Measurements from ENCODE around the gene RPN1. TPM values are rescaled to one million over a fixed set of nuclear protein-coding genes. Genes with fewer than 3 reads are reported as not detected.
"Not testable (repeated sequence)": the region's sequence is repeated elsewhere in the genome, so short reads cannot be mapped to it uniquely, and the experiment has no call there.

The RPN1 gene
- total RNA-seq, 1 donor from 2014 or later: 246 TPM

DNA sequence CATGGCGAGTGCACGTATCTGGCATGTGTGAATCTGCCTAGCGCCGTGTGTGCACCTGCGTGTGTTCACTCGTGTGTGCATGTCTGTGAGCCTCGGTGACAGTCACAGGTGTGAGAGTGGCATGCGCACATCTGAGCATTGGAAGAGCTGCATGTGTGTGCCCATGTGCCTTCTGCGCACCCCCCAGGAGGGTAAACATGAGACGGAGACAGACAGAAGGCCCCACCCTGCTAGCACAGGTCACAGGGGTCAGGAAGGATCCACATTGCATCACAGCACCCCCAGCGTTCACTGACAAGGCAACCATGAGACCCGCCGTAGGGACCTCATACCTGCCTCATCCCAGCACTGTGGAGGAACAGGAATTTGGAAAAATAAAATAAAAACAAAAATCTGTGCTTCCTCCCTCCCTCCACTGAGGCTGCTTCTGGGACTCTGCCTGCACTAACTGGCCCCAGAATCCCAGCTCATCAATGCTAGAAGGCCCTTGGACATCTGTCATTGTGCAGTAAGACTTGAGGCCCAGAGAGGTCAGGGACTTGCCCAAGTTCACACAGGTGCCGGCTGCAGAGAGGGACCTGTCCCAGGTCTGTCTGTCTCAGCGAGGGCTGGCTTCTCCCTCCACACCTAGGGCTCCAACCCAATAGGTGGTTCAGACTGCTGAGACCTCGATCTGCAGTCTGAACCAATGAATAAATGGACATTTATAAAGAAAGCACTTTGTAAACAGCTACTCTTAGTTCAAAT, 37.4 kb downstream of the RPN1 start:
- no peak for DNase-seq (ENCODE audit: low spot score in 2 of 2)
- no peak for FAIRE-seq

GRCh38 chr3:128610451-128611070, 40.1 kb downstream of the RPN1 start:
- FAIRE-seq: no peak
- no peak for DNase-seq (ENCODE audit: low spot score in 2 of 2)

GRCh38 chr3:128609294-128609693, 41.3 kb downstream of the RPN1 start:
- FAIRE-seq (no peak), DNase-seq (ENCODE audit: low spot score in 2 of 2) (no peak)

DNA sequence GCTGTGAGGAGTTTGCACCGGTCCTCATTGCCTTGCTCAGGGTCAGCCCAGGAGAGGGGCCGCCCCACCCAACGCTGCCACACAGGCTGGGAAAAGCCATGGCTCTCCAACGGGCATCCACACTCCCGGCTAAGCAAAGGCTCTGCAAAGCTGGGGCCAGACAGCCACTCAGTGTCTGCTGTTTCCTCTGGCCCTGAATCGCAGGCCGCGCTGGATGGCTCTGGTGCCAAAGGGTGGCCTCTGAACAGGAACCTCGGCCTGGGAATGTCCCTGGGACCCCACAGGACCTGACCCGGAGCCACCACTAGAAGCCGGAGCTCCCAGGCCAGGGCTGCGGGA, 42.9 kb downstream of the RPN1 start:
- no peak for FAIRE-seq
- peak in 1 of 2 donors; percentile 25 for DNase-seq (ENCODE audit: low spot score in 2 of 2)

DNA sequence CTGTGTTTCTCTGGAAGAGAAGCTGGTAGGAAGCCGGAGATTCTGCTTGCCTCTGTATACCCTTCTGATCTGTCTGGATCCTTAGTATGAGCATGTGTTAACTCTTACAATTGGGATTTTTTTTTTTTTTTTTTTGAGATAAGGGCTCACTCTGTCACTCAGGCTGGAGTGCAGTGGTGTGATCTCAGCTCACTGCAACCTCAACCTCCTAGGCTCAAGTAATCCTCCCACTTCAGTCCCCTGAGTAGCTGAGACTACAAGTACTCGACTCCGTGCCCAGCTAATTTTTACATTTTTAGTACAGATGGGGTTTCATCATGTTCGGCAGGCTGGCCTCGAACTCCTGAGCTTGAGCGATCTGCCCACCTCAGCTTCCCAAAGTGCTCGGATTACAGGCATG, 44.5 kb downstream of the RPN1 start:
- FAIRE-seq (no peak), DNase-seq (ENCODE audit: low spot score in 2 of 2) (no peak)

GRCh38 chr3:128605091-128606046, 45.2 kb downstream of the RPN1 start:
- no peak for FAIRE-seq

GRCh38 chr3:128603811-128604775, 46.5 kb downstream of the RPN1 start:
- no peak for DNase-seq (ENCODE audit: low spot score in 2 of 2)
- no peak for FAIRE-seq

More at GRCh38 chr3:128605091-128606046, 45.2 kb downstream of the RPN1 start:
- no peak for DNase-seq (ENCODE audit: low spot score in 2 of 2)

DNA sequence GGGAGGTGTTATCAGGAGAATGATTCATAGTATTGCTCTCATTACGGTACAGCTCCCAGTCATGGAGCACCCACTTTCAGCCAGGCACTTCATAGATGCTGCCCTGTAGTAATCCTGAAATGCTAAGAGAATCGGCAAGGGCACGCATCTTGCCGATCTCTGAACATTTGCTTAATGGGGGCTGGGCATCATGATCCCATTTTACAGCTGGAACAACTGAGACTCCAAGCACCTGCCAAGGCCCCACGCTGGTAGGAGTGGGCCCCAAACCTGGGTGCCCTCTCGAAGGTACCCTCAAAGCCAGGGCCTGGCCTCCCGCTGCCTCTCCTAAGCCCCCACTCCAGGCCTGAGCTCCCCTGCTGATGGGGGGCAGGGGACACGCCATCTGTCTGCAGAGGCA, 47.3 kb downstream of the RPN1 start:
- DNase-seq (ENCODE audit: low spot score in 2 of 2) (no peak), FAIRE-seq (no peak)

- no peak for DNase-seq (ENCODE audit: low spot score in 2 of 2)
- FAIRE-seq: no peak
These were observed 51.5 kb downstream of the RPN1 start for GRCh38 chr3:128598884-128599664.

DNA sequence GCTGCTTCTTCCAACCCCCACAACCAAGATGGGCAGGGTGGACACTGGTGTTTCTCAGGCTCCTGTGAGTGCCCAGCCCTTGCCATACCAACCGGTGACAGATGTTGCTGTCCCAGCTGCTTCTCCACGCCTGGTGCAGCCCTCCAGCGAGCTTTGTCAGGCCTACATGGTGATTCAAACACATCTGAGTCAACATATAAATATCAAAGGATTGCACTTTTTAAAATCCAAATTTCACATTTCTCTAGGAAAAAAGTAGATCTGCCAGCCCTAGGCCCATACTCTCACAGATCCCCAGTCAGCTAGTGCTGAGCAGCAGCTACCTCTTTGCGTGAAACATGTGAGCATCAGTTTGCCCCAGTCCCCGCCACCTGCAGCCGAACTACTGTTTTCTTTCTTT, 52.7 kb downstream of the RPN1 start:
- FAIRE-seq (no peak), DNase-seq (ENCODE audit: low spot score in 2 of 2) (no peak)

GRCh38 chr3:128592864-128593263, 57.8 kb downstream of the RPN1 start:
- no peak for DNase-seq (ENCODE audit: low spot score in 2 of 2)
- FAIRE-seq: no peak

DNA sequence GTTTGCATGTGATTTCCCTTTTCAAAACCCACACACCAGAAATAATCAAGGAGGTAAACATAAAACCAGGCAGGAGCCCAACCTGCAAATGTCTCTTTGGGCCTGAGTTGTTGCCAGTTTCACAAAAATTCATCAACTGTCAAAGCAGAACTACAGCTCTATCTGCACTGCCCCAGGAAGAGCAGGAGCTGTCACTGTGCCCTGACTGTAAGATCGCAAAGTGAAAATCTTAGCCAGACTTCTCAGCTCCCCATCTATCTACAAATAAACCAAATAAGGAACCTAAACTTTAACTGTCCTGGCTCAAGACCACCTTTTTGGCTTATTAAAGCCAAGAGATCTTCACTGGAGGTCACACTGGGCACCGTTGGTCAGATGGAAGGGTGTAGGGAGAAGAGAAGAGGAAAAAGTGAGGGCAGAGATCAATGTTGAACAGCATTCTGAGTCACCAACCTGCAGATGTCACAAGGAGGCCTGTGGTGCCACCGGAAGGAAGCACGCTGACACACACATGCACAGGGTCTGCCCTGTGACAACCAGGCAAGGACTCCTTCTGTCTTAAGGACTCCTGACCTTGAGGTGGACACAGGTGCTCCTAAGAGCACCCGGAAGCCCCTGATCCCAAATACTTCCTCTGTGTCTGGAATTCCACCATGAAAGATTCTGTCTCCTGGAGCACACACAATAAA, 58.7 kb downstream of the RPN1 start:
- no peak for FAIRE-seq

GRCh38 chr3:128590948-128591347, 59.7 kb downstream of the RPN1 start:
- FAIRE-seq: no peak
- DNase-seq (ENCODE audit: low spot score in 2 of 2): no peak

More for the DNA sequence above, 58.7 kb downstream of the RPN1 start:
- no peak for DNase-seq (ENCODE audit: low spot score in 2 of 2)

DNA sequence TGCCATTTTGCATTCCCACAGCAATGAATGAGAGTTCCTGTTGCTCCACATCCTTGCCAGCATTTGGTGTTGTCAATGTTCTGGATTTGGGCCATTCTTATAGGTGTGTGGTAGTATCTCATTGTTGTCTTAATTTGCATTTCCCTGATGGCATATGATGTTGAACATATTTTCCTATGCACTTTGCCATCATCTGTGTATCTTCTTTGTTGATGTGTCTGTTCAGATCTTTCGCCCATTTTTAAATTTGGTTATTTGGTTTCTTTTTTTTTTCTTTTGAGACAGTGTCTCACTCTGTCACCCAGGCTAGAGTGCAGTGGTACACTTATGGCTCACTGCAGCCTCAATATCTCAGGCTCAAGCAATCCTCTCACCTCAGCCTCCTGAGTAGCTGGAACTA, 60.6 kb downstream of the RPN1 start:
- DNase-seq (ENCODE audit: low spot score in 2 of 2); FAIRE-seq: not testable (repeated sequence)

DNA sequence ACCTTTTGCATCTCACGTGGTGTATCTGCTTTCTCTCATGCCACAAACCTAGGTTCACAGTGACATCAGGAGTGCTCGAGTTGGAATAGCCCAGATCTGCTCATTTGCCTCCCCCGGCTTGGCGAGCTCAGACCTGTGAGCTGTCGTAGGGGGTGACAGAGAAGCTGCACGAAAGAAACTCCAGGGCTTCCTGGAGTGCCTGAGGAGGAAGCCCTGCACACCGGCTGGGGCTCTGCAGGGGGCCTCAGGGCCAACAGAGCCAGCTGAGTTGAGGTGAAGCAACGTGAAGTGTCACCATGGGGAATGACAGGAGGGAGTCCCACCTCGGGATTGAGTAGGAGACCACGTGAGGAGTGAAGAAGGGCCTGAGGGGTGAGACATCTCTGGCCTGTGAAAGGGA, 62.5 kb downstream of the RPN1 start:
- no peak for FAIRE-seq
- no peak for DNase-seq (ENCODE audit: low spot score in 2 of 2)

DNA sequence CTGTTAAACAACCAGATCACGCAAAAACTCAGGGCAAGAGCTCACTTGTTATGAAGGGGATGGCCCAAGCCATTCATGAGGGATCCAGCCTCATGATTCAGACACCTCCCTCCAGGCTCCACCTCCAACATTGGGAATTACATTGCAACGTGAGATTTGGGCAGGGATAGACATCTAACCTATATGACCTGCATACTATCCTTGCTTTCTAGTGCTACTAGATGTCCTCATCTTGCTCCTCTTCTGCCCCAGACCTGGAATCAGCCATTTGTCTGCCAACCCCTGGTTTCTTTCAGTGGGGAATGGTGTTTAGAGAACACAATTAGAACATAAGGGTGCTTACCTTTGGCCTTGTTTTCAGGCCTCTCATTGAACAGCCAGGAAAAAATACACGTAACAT, 63.2 kb downstream of the RPN1 start:
- FAIRE-seq: no peak
- no peak for DNase-seq (ENCODE audit: low spot score in 2 of 2)

DNA sequence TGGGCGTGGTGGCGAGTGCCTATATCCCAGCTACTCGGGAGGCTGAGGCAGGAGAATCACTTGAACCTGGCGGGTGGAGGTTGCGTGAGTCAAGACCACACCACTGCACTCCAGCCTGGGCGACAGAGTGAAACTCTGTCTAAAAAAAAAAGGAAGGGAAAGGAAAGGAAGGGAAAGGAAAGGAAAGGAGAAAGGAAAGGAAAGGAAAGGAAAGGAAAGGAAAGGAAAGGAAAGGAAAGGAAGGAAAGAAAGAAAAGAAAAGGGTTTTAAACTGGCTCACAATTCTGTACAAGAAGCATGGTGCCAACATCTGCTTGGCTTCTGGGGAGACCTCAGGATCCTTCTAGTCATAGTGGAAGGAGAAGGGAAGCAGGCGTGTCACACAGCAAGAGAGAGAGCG, 63.7 kb downstream of the RPN1 start:
- not testable (repeated sequence) for FAIRE-seq; DNase-seq (ENCODE audit: low spot score in 2 of 2)

DNA sequence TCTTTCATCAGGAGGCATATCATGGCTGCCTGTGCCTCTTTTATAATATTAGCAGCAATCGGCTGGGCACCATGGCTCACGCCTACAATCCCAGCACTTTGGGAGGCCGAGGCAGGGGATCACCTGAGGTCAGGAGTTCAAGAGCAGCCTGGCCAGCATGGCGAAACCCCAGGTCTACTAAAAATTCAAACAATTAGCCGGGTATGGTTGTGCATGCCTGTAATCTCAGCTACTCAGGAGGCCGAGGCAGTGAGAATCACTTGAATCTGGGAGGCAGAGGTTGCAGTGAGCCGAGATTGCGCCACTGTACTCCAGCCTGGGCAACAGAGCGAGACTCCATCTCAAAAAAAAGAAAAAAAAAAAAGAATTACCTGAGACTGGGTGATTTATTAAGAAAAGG, 64.2 kb downstream of the RPN1 start:
- not testable (repeated sequence) for FAIRE-seq

GRCh38 chr3:128585974-128586373, 64.6 kb downstream of the RPN1 start:
- no peak for DNase-seq (ENCODE audit: low spot score in 2 of 2)
- FAIRE-seq: no peak

More for the DNA sequence above, 64.2 kb downstream of the RPN1 start:
- DNase-seq (ENCODE audit: low spot score in 2 of 2): not testable (repeated sequence)

Measured in frontal cortex (tissue), 4 donors.